Activated naive CD4-positive, alpha-beta T cell treated with anti-CD3 and anti-CD28 coated beads, Interleukin-2, amount 50 U/mL, for 72 hours (primary cell): ENCODE data around the gene HNRNPH1. TPM values are rescaled to one million over a fixed set of nuclear protein-coding genes. Genes with fewer than 3 reads are reported as not detected.

Experiments used
- ATAC-seq, 2 donors: fragments of 150-1000 bp; cut with Tn5 transposase; 2 replicates each; pipeline ENCODE4 v1.10.0; 2021; ENCODE audit warnings: mild to moderate bottlenecking in 2 of 2, moderate library complexity in 2 of 2
- DNase-seq, 2 donors: peaks; one replicate each; pipeline ENCODE4 v3.0.0; 2021 to 2022; ENCODE audit warnings: low spot score in 2 of 2
- H3K27ac Mint-ChIP-seq, 2 donors: one replicate each; pipeline ENCODE4 v1.8.0; 2022; ENCODE audit warnings: mild to moderate bottlenecking in 2 of 2, mixed read lengths in 2 of 2
- H3K36me3 Mint-ChIP-seq, 2 donors: one replicate each; pipeline ENCODE4 v1.8.0; 2022; ENCODE audit warnings: mixed read lengths in 2 of 2
- H3K9me3 Mint-ChIP-seq, 2 donors: one replicate each; pipeline ENCODE4 v1.8.0; 2022; ENCODE audit warnings: mixed read lengths in 2 of 2
- total RNA-seq, 2 donors: library from RNA; stranded (reverse); gene quantifications; one replicate each; pipeline ENCODE4 v1.2.3, GENCODE V29; 2022

HNRNPH1 gene
- total RNA-seq, 2 donors from 2014 or later = 925 to 947 TPM

GRCh38 chr5:179595916-179596315 lies 27.6 kb downstream of the HNRNPH1 start:
- DNase-seq (no peak), ATAC-seq (no peak)
- Mint-ChIP-seq H3K36me3 (peaks cover 0 to 11% of the 10 kb centered on the region in 2 donors), H3K27ac (no peak overlapping the region), H3K9me3 (no peaks in the 10 kb centered on the region)

- Mint-ChIP-seq H3K27ac (no peak overlapping the region), H3K36me3 (no peaks in the 10 kb centered on the region)
These were observed 35.3 kb downstream of the HNRNPH1 start for GRCh38 chr5:179588166-179588565.

GRCh38 chr5:179585941-179586401 lies 37.5 kb downstream of the HNRNPH1 start:
- Mint-ChIP-seq H3K36me3 (no peaks in the 10 kb centered on the region), H3K9me3 (no peaks in the 10 kb centered on the region), H3K27ac (peak overlapping the region; percentile 30 to 72)
- ATAC-seq = no peak
- no peak for DNase-seq

More at GRCh38 chr5:179588166-179588565, 35.3 kb downstream of the HNRNPH1 start:
- no peaks in the 10 kb centered on the region for H3K9me3 Mint-ChIP-seq
- ATAC-seq = no peak
- DNase-seq = no peak

GRCh38 chr5:179577286-179577960 lies 46.0 kb downstream of the HNRNPH1 start:
- ATAC-seq = no peak
- no peak for DNase-seq
- no peak overlapping the region for H3K27ac Mint-ChIP-seq
- no peaks in the 10 kb centered on the region for H3K36me3 Mint-ChIP-seq
- H3K9me3 Mint-ChIP-seq = no peaks in the 10 kb centered on the region

GRCh38 chr5:179572386-179572785 lies 51.1 kb downstream of the HNRNPH1 start:
- no peak for DNase-seq
- no peak for ATAC-seq
- peaks cover 0 to 4% of the 10 kb centered on the region in 2 donors for H3K36me3 Mint-ChIP-seq
- H3K27ac Mint-ChIP-seq = no peak overlapping the region
- H3K9me3 Mint-ChIP-seq = no peaks in the 10 kb centered on the region

GRCh38 chr5:179568721-179569120 lies 54.8 kb downstream of the HNRNPH1 start:
- Mint-ChIP-seq H3K27ac (peak overlapping the region; percentile 25 to 48), H3K36me3 (peaks cover 4% of the 10 kb centered on the region in 2 donors), H3K9me3 (no peaks in the 10 kb centered on the region)
- DNase-seq = no peak
- ATAC-seq = no peak

- Mint-ChIP-seq H3K9me3 (no peaks in the 10 kb centered on the region), H3K27ac (no peak overlapping the region), H3K36me3 (peaks cover 4 to 5% of the 10 kb centered on the region in 2 donors)
- DNase-seq (no peak), ATAC-seq (no peak)
These were observed 58.9 kb downstream of the HNRNPH1 start for GRCh38 chr5:179564526-179564925.

Other genes starting within 250 kb of the HNRNPH1 start
- gene RUFY1, start 73.1 kb downstream of the HNRNPH1 start, total RNA-seq = 10 to 100 TPM; 30.7 to 60.9 TPM
- not detected for gene CBY3, start 57.4 kb upstream of the HNRNPH1 start, total RNA-seq
- gene CANX, start 75.3 kb upstream of the HNRNPH1 start, total RNA-seq = 100 to 1,000 TPM; 417 to 484 TPM
- 10 to 100 TPM; 25.3 to 29.6 TPM for gene MAML1, start 109.2 kb upstream of the HNRNPH1 start, total RNA-seq
- 1 to 10 TPM in 1 of 2 donors, under 1 TPM in 1; 0.52 to 1.1 TPM for gene LTC4S, start 170.3 kb upstream of the HNRNPH1 start, total RNA-seq
- 10 to 100 TPM; 23.7 to 87.6 TPM for gene MGAT4B, start 183.2 kb upstream of the HNRNPH1 start, total RNA-seq
- gene SQSTM1, start 197.2 kb upstream of the HNRNPH1 start, total RNA-seq = 100 to 1,000 TPM; 120 to 163 TPM
- 10 to 100 TPM; 15.0 to 25.1 TPM for gene MRNIP, start 235.1 kb upstream of the HNRNPH1 start, total RNA-seq